SK-N-SH treated with all-trans-retinoic acid at 6 μM for 48 hours (cell line): ENCODE data around the gene CD8B.

Source experiments
- ATAC-seq: fragments of 200-7000 bp; cut with Tn5 transposase; 3 replicates; pipeline ENCODE4 v1.9.1; 2020; ENCODE audit warnings: mild to moderate bottlenecking, moderate library complexity
- ARNTL ChIP-seq: fragments of 450-650 bp; formaldehyde crosslinking; IDR thresholded peaks from 2 replicates; pipeline ENCODE4 v1.5.0; 2020; ENCODE audit warnings: low read depth, mild to moderate bottlenecking, moderate library complexity, borderline replicate concordance
- BACH2 ChIP-seq: fragments of 250-450 bp; sonication (Bioruptor Pico); IDR thresholded peaks from 2 replicates; pipeline ENCODE4 v1.9.0; 2021; ENCODE audit warnings: mild to moderate bottlenecking, borderline replicate concordance
- CSDC2 ChIP-seq: fragments of 250-450 bp; sonication (Bioruptor Pico); IDR thresholded peaks from 2 replicates; pipeline ENCODE4 v1.5.0; 2020; ENCODE audit warnings: mild to moderate bottlenecking, moderate library complexity
- ISL1 ChIP-seq: fragments of 250-450 bp; sonication (Bioruptor Pico); IDR thresholded peaks from 2 replicates; pipeline ENCODE4 v2.1.2; 2022; ENCODE audit warnings: mild to moderate bottlenecking, moderate library complexity
- OSR1 ChIP-seq: fragments of 250-450 bp; sonication (Bioruptor Pico); IDR thresholded peaks from 2 replicates; pipeline ENCODE4 v1.8.0; 2022; ENCODE audit warnings: moderate library complexity, mild to moderate bottlenecking, inconsistent platforms
- PPARA ChIP-seq: fragments of 250-450 bp; sonication (Bioruptor Pico); IDR thresholded peaks from 2 replicates; pipeline ENCODE4 v1.5.0; 2020; ENCODE audit warnings: mild to moderate bottlenecking, borderline replicate concordance
- RARB ChIP-seq: fragments of 250-450 bp; sonication (Bioruptor Pico); IDR thresholded peaks from 2 replicates; pipeline ENCODE4 v1.8.0; 2021; ENCODE audit warnings: mild to moderate bottlenecking, moderate library complexity
- TCF4 ChIP-seq: fragments of 250-450 bp; sonication (Bioruptor Pico); IDR thresholded peaks from 2 replicates; pipeline ENCODE4 v1.8.0; 2021; ENCODE audit warnings: mild to moderate bottlenecking, moderate library complexity, borderline replicate concordance
- TOX ChIP-seq: fragments of 250-450 bp; sonication (Bioruptor Pico); IDR thresholded peaks from 2 replicates; pipeline ENCODE4 v1.8.0; 2021; ENCODE audit warnings: mild to moderate bottlenecking, moderate library complexity, borderline replicate concordance
- ZC3H10 ChIP-seq: fragments of 250-450 bp; sonication (Bioruptor Pico); IDR thresholded peaks from 2 replicates; pipeline ENCODE4 v1.5.1; 2021; ENCODE audit warnings: mild to moderate bottlenecking, moderate library complexity
- ZFP3 ChIP-seq: fragments of 250-450 bp; sonication (Bioruptor Pico); IDR thresholded peaks from 2 replicates; pipeline ENCODE4 v1.5.0; 2020; ENCODE audit warnings: mild to moderate bottlenecking, moderate library complexity
- ZFP30 ChIP-seq: fragments of 450-650 bp; formaldehyde crosslinking; IDR thresholded peaks from 2 replicates; pipeline ENCODE4 v1.5.0; 2022; ENCODE audit warnings: mild to moderate bottlenecking, moderate library complexity
- ZNF565 ChIP-seq: fragments of 450-650 bp; formaldehyde crosslinking; conservative IDR thresholded peaks from 2 replicates; pipeline ENCODE4 v1.5.0; 2020; ENCODE audit warnings: low read depth, mild to moderate bottlenecking, moderate library complexity
- ZNF70 ChIP-seq: fragments of 450-650 bp; formaldehyde crosslinking; IDR thresholded peaks from 2 replicates; pipeline ENCODE4 v1.5.0; 2020; ENCODE audit warnings: mild to moderate bottlenecking, moderate library complexity
- ZNF8 ChIP-seq: fragments of 450-650 bp; formaldehyde crosslinking; IDR thresholded peaks from 2 replicates; pipeline ENCODE4 v1.5.0; 2020; ENCODE audit warnings: mild to moderate bottlenecking, moderate library complexity
- TF ChIP-seq, protein P1 (sequence below): fragments of 250-450 bp; sonication (Bioruptor Pico); IDR thresholded peaks from 2 replicates; pipeline ENCODE4 v1.5.1; 2020; ENCODE audit warnings: low read depth, mild to moderate bottlenecking, moderate library complexity
- TF ChIP-seq, protein P2 (sequence below): fragments of 250-450 bp; sonication (Bioruptor Pico); IDR thresholded peaks from 2 replicates; pipeline ENCODE4 v1.5.0; 2020; ENCODE audit warnings: mild to moderate bottlenecking, moderate library complexity
- TF ChIP-seq, protein P3 (sequence below): fragments of 250-450 bp; sonication (Bioruptor Pico); IDR thresholded peaks from 2 replicates; pipeline ENCODE4 v1.8.0; 2021; ENCODE audit warnings: low read depth, mild to moderate bottlenecking, moderate library complexity, borderline replicate concordance
- TF ChIP-seq, protein P4 (sequence below): fragments of 250-450 bp; sonication (Bioruptor Pico); IDR thresholded peaks from 2 replicates; pipeline ENCODE4 v1.8.0; 2020; ENCODE audit warnings: mild to moderate bottlenecking, moderate library complexity, borderline replicate concordance
- TF ChIP-seq, protein P5 (sequence below): fragments of 250-450 bp; sonication (Bioruptor Pico); IDR thresholded peaks from 2 replicates; pipeline ENCODE4 v1.5.1; 2021; ENCODE audit warnings: mild to moderate bottlenecking, moderate library complexity

CD8B gene

DNA sequence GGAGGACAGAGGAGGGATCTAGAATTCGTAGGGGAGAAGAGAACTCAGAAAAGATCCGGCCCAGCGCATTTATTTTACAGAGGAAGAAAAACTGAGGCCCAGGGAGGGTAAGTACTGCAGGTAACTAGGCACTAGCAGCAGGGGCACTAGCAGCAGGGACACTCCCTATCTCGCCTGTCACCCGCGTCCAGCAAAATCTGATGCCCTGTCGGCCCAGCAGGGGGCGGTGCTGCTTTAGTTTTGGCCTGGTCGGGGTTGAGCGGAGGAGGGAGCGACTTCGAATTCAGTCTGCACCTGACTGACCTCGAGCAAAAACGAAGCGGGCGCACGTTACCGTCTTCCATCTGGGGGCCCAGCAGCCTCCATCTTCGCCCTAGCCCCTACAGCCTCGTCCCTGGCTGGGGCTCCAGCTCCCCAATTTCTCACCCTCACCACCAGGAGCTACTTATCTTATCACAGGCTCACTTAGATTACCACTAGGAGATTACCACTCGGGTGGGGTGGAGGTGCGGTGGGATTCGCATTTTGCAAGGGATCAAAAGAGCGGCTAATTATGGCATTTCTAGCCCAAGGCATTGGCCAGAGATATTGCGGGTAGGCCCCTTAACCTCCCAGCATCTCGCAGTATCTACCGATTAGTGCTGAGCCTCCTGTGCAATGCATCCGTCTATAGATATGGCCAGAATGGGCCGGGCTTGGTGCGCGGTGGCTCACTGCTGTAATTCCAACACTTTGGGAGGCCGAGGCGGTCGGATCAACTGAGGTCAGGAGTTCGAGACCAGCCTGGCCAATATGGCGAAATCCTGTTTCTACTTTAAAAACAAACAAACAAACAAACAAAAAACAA lies 53.1 kb downstream of the CD8B start:
- ATAC-seq = peak; percentile 96
- no peak for TF ChIP-seq TOX
- TF ChIP-seq, protein P1, sequence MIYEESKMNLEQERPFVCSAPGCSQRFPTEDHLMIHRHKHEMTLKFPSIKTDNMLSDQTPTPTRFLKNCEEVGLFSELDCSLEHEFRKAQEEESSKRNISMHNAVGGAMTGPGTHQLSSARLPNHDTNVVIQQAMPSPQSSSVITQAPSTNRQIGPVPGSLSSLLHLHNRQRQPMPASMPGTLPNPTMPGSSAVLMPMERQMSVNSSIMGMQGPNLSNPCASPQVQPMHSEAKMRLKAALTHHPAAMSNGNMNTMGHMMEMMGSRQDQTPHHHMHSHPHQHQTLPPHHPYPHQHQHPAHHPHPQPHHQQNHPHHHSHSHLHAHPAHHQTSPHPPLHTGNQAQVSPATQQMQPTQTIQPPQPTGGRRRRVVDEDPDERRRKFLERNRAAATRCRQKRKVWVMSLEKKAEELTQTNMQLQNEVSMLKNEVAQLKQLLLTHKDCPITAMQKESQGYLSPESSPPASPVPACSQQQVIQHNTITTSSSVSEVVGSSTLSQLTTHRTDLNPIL (CRISPR knock-in tag) = no peak
- no peak for TF ChIP-seq ARNTL
- TF ChIP-seq, protein P2, sequence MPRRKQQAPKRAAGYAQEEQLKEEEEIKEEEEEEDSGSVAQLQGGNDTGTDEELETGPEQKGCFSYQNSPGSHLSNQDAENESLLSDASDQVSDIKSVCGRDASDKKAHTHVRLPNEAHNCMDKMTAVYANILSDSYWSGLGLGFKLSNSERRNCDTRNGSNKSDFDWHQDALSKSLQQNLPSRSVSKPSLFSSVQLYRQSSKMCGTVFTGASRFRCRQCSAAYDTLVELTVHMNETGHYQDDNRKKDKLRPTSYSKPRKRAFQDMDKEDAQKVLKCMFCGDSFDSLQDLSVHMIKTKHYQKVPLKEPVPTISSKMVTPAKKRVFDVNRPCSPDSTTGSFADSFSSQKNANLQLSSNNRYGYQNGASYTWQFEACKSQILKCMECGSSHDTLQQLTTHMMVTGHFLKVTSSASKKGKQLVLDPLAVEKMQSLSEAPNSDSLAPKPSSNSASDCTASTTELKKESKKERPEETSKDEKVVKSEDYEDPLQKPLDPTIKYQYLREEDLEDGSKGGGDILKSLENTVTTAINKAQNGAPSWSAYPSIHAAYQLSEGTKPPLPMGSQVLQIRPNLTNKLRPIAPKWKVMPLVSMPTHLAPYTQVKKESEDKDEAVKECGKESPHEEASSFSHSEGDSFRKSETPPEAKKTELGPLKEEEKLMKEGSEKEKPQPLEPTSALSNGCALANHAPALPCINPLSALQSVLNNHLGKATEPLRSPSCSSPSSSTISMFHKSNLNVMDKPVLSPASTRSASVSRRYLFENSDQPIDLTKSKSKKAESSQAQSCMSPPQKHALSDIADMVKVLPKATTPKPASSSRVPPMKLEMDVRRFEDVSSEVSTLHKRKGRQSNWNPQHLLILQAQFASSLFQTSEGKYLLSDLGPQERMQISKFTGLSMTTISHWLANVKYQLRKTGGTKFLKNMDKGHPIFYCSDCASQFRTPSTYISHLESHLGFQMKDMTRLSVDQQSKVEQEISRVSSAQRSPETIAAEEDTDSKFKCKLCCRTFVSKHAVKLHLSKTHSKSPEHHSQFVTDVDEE = 0 out of 2 replicates have a peak, but pooled peaks have one; percentile 22
- TF ChIP-seq OSR1 (CRISPR knock-in tag) = no peak

DNA sequence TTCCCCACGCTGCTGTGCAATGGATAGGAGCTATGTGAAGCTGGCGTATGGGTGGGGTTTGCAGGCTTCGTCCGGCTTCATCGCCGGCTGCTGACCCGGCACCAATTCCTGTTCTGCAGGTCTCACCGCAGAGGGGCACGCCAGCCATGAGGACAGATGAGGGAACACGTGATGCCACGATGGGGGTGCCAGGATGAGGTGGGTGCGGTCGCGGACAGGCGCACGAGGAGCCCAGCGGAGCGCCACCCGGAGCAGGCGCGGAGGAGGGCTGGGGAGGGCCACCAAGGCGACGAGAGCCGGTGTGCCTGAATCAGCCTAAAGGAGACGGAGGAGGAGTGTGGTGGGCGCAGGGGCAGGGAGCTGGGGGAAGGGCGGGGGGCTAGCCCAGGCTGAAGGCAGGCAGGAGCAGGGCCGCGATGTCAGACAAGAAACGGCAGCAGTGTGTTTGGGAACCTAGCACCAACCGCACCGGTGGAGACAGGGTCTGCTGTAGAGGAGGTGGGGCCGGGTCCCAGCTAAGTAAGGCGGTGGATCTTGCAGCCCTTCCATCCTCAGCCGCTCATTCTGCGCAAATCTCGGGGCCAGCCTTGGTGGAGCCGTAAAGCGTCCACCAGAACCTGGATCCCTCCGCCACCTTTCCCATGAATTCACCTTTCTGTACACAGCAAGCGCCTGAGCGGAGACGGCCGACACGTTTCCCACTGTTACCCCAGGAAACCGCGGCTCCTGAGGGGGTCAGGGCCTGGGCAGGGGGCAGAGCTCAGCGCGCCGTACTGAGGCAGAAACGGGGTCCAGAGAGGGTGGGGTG lies 54.0 kb downstream of the CD8B start:
- ATAC-seq = peak; percentile 74
- no peak for TF ChIP-seq ZC3H10 (CRISPR knock-in tag)
- TF ChIP-seq RARB (CRISPR knock-in tag) = no peak
- TF ChIP-seq ZFP30 (CRISPR knock-in tag) = no peak
- TF ChIP-seq ZNF70 = no peak
- no peak for TF ChIP-seq TOX
- TF ChIP-seq ARNTL = no peak
- TF ChIP-seq ZNF565 (CRISPR knock-in tag) = no peak
- no peak for TF ChIP-seq ZFP3 (CRISPR knock-in tag)
- TF ChIP-seq PPARA (CRISPR knock-in tag) = no peak
- TF ChIP-seq ISL1 (CRISPR knock-in tag) = no peak
- TF ChIP-seq ZNF8 (CRISPR knock-in tag) = no peak
- TF ChIP-seq CSDC2 (CRISPR knock-in tag) = no peak
- no peak for TF ChIP-seq BACH2 (CRISPR knock-in tag)
- TF ChIP-seq, protein P3, sequence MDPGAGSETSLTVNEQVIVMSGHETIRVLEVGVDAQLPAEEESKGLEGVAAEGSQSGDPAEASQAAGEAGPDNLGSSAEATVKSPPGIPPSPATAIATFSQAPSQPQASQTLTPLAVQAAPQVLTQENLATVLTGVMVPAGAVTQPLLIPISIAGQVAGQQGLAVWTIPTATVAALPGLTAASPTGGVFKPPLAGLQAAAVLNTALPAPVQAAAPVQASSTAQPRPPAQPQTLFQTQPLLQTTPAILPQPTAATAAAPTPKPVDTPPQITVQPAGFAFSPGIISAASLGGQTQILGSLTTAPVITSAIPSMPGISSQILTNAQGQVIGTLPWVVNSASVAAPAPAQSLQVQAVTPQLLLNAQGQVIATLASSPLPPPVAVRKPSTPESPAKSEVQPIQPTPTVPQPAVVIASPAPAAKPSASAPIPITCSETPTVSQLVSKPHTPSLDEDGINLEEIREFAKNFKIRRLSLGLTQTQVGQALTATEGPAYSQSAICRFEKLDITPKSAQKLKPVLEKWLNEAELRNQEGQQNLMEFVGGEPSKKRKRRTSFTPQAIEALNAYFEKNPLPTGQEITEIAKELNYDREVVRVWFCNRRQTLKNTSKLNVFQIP = no peak
- TF ChIP-seq, protein P4, sequence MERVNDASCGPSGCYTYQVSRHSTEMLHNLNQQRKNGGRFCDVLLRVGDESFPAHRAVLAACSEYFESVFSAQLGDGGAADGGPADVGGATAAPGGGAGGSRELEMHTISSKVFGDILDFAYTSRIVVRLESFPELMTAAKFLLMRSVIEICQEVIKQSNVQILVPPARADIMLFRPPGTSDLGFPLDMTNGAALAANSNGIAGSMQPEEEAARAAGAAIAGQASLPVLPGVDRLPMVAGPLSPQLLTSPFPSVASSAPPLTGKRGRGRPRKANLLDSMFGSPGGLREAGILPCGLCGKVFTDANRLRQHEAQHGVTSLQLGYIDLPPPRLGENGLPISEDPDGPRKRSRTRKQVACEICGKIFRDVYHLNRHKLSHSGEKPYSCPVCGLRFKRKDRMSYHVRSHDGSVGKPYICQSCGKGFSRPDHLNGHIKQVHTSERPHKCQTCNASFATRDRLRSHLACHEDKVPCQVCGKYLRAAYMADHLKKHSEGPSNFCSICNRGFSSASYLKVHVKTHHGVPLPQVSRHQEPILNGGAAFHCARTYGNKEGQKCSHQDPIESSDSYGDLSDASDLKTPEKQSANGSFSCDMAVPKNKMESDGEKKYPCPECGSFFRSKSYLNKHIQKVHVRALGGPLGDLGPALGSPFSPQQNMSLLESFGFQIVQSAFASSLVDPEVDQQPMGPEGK (CRISPR knock-in tag) = no peak
- no peak for TF ChIP-seq TCF4 (CRISPR knock-in tag)
- TF ChIP-seq, protein P2 = no peak
- no peak for TF ChIP-seq OSR1 (CRISPR knock-in tag)
- TF ChIP-seq, protein P5, sequence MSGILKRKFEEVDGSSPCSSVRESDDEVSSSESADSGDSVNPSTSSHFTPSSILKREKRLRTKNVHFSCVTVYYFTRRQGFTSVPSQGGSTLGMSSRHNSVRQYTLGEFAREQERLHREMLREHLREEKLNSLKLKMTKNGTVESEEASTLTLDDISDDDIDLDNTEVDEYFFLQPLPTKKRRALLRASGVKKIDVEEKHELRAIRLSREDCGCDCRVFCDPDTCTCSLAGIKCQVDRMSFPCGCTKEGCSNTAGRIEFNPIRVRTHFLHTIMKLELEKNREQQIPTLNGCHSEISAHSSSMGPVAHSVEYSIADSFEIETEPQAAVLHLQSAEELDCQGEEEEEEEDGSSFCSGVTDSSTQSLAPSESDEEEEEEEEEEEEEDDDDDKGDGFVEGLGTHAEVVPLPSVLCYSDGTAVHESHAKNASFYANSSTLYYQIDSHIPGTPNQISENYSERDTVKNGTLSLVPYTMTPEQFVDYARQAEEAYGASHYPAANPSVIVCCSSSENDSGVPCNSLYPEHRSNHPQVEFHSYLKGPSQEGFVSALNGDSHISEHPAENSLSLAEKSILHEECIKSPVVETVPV = no peak
- TF ChIP-seq, protein P1 (CRISPR knock-in tag) = no peak
